NCI-H748 (cell line): Measurements from ENCODE around the gene HPCAL4.

Experiments used
- DNase-seq: peaks from one replicate; lab custom pipeline; 2025; ENCODE audit not compliant: unreplicated experiment; lab: John Stamatoyannopoulos, UW

HPCAL4 gene

DNA sequence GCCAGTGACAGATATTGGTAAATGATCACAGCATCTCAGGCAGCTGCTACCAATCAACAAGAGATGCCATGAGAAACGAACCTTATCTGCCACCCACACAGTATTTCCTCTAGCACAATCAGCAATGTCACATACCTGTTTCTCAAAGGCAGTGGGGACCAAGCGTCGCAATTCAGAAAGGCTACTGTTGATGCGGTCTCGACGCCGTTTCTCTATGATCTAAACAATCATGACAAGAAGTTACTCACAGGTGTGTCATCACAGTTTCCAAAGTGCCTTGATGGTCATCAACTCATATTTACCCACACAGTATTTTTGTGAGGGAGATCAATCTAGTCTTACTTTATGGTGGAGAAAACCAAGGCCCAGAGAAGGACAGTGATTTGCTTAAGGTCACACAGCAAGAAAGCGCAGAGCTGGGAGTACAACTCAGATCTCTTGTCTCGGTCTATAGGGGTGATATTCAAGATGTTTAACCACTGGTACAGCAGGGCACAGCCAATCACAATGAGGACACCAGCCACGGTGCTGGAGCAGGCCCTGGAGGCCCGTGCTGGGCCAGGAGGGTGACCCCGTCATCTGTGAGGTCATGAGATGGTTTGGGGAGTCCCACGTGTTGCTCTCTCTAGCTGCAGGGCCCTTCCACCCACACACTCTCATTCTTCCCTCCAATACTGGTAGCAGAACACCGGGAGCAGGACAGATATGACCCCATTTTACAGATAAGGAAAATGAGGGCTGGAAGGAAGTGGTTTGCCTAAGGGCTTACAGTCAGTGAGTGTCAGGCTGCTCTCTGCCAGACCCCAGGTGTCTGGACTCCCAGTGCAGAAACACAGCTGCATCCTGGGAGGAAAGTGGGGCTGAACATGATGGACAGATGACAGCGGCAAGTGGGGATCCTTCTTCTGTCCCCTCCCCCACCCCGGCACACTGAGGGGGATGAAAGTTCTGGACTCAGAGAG lies 59.6 kb downstream of the HPCAL4 start:
- no peak for DNase-seq

DNA sequence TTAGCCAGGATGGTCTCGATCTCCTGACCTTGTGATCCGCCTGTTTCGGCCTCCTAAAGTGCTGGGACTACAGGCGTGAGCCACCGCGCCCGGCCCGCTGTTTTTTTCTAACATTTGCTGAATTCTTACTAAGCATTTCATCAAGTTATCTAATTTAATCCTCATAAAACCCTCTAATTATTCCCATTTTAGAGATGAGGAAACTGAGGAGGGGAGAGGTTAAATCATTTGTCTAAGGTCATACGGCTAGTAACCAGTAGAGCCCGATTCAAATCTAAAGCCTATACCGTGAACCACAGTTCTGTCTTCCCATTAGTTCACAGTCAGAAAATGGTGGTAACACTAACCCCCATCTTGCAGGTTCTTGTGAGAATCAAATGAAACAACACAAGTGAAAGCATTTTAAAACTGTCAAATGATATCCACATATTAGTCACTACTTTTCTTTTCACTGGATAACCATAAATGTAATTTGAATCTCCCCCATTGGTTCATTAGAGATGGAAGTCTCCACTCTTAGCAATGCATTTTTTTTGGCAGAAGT lies 62.4 kb downstream of the HPCAL4 start:
- DNase-seq: no peak
